Measurements from ENCODE around the gene SLC39A11. TPM values are rescaled to one million over a fixed set of nuclear protein-coding genes. Genes with fewer than 3 reads are reported as not detected.

Gene SLC39A11
- total RNA-seq, 1 donor from 2014 or later, result 26.0 TPM

DNA sequence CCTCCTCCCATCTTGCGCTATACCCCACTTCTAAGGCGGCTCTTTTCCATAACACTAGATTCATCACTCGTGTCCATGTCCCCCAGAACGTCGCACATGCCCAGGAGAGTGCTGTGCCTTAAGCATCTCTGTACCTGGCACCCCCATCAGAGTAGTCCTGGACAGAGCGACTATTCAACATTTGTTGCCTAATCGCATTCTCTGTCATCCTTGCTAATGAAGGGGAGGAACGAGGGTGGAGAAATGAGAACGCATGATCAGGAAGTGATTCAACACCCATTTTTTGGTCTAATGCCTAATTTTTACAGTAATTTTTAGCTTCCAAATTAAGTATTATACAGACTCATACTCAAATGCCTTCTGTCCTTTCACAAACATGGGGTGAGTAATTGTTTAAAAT, 53.2 kb downstream of the SLC39A11 start:
- Mint-ChIP-seq H3K4me3 (no peak overlapping the region), H3K27ac (no peak overlapping the region), H3K9me3 (peaks cover 24% of the 10 kb centered on the region), H3K4me1 (peaks cover 8% of the 10 kb centered on the region), H3K27me3 (ENCODE audit: low read depth) (no peaks in the 10 kb centered on the region), H3K36me3 (peaks cover 7% of the 10 kb centered on the region)
- DNase-seq (ENCODE audit: low spot score in 2 of 2, unreplicated experiment in 2 of 2), result no peak
- TF ChIP-seq, protein P1, sequence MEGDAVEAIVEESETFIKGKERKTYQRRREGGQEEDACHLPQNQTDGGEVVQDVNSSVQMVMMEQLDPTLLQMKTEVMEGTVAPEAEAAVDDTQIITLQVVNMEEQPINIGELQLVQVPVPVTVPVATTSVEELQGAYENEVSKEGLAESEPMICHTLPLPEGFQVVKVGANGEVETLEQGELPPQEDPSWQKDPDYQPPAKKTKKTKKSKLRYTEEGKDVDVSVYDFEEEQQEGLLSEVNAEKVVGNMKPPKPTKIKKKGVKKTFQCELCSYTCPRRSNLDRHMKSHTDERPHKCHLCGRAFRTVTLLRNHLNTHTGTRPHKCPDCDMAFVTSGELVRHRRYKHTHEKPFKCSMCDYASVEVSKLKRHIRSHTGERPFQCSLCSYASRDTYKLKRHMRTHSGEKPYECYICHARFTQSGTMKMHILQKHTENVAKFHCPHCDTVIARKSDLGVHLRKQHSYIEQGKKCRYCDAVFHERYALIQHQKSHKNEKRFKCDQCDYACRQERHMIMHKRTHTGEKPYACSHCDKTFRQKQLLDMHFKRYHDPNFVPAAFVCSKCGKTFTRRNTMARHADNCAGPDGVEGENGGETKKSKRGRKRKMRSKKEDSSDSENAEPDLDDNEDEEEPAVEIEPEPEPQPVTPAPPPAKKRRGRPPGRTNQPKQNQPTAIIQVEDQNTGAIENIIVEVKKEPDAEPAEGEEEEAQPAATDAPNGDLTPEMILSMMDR (IDR thresholded peaks at IDR 0.05; ENCODE audit: unreplicated experiment), result no peak

DNA sequence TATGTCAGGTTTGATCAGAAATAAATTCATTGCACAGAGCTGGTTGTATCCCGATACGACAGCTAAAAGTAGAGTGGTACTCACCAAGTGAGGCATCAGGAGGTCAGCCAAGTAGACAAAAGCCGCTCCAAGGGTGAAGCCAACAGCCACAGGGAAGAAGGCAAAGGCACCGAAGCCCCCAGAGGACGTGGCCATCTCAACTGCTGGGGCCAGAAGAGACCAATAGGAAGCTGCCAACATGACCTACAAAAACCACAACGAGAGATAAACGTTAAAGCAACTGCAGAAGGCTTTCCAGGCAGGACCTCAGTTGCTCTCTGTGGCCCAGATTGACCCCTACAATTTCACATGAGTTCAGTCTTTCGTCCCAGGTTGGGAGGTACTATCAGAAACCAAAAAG, 61.0 kb downstream of the SLC39A11 start:
- Mint-ChIP-seq H3K4me1 (no peaks in the 10 kb centered on the region), H3K4me3 (no peak overlapping the region), H3K27me3 (ENCODE audit: low read depth) (no peaks in the 10 kb centered on the region), H3K27ac (no peak overlapping the region), H3K36me3 (peaks cover 2% of the 10 kb centered on the region), H3K9me3 (no peaks in the 10 kb centered on the region)
- DNase-seq (ENCODE audit: low spot score in 2 of 2, unreplicated experiment in 2 of 2), result no peak
- TF ChIP-seq, protein P1 (IDR thresholded peaks at IDR 0.05; ENCODE audit: unreplicated experiment), result no peak

DNA sequence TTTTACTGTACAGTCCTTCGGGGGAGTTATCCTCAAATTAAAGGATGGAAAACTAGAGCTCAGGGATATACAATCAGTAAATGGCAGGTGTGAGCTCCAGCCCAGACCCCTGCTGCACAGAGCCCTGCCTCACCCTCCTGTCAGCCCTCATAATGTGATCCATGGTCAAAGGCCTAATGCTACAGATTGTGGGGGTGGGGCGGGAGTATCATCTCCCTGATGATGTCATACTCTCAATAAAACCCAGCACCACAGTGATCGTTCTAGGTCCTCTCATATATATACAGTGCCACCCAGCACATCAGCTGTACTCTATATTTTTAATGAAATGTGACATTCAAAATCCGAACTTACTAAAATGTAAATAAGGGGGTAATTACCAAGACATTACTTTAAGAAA, 61.5 kb downstream of the SLC39A11 start:
- no peak for DNase-seq (ENCODE audit: low spot score in 2 of 2, unreplicated experiment in 2 of 2)
- Mint-ChIP-seq H3K4me3 (no peak overlapping the region), H3K4me1 (no peaks in the 10 kb centered on the region), H3K27me3 (ENCODE audit: low read depth) (no peaks in the 10 kb centered on the region), H3K36me3 (peaks cover 2% of the 10 kb centered on the region), H3K9me3 (no peaks in the 10 kb centered on the region), H3K27ac (no peak overlapping the region)
- TF ChIP-seq, protein P1 (IDR thresholded peaks at IDR 0.05; ENCODE audit: unreplicated experiment), result no peak

DNA sequence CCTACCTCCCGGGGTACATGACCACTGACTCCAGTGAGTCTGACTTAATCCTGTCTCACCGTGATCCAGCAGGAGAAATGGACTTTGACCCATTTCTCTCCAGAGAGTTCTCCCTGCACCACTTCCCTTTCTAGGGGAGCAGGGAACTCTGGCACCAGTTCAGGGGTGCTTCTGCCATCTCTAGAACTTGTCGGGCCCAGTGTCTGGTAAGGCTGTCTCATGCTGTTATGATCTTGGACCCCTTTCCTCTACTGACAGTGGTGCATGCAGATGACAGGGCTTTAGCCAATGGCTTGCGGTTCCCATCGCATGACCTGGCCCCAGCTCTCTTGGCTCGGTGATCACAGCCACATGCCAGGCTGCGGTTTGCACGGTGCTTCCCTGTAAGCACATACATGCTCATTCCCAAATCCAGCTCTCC, 62.0 kb downstream of the SLC39A11 start:
- TF ChIP-seq, protein P1 (IDR thresholded peaks at IDR 0.05; ENCODE audit: unreplicated experiment), result no peak
- no peak overlapping the region for H3K4me3 Mint-ChIP-seq
- H3K9me3 Mint-ChIP-seq, result no peaks in the 10 kb centered on the region
- H3K27ac Mint-ChIP-seq, result no peak overlapping the region
- H3K36me3 Mint-ChIP-seq, result peaks cover 2% of the 10 kb centered on the region
- H3K4me1 Mint-ChIP-seq, result no peaks in the 10 kb centered on the region
- no peak for DNase-seq (ENCODE audit: low spot score in 2 of 2, unreplicated experiment in 2 of 2)
- H3K27me3 Mint-ChIP-seq (ENCODE audit: low read depth), result no peaks in the 10 kb centered on the region

DNA sequence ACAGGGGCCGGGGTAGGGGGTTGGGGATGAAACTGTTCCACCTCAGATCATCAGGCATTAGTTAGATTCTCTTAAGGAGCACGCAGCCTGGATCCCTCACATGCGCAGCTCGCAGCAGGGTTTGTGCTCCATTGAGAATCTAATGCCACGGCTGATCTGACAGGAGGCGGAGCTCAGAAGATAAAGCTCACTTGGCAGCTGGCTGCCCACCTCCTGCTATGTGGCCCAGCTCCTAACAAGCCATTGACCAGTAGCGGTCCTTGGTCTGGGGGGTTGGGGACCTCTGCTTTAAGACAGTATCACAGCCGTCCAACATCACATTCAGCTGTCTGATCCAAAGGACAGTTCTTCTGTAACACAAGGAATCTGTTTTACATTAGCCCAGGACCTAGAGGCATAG, 62.5 kb downstream of the SLC39A11 start:
- Mint-ChIP-seq H3K4me3 (no peak overlapping the region), H3K27me3 (ENCODE audit: low read depth) (no peaks in the 10 kb centered on the region), H3K9me3 (no peaks in the 10 kb centered on the region), H3K4me1 (no peaks in the 10 kb centered on the region), H3K27ac (no peak overlapping the region), H3K36me3 (peaks cover 2% of the 10 kb centered on the region)
- no peak for DNase-seq (ENCODE audit: low spot score in 2 of 2, unreplicated experiment in 2 of 2)
- TF ChIP-seq, protein P1 (IDR thresholded peaks at IDR 0.05; ENCODE audit: unreplicated experiment), result no peak

DNA sequence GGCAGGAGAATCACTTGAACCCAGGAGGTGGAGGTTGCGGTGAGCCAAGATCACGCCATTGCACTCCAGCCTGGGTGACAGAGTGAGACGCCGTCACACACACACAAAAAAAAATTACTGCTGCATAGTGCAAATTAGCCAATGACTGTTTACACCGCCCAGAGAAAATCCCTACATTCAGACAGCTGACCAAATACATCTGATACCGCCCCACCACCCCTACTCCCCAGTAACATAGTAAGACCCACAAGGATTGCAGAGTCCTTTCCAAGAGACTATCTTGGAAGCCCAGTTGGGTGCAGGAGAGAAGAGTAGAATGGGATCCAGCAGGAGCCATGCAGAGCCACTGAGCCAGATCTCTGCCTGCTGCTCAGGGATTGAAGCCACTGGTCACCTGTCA, 63.5 kb downstream of the SLC39A11 start:
- no peaks in the 10 kb centered on the region for H3K9me3 Mint-ChIP-seq
- no peak overlapping the region for H3K27ac Mint-ChIP-seq

More for the DNA sequence above, 63.5 kb downstream of the SLC39A11 start:
- H3K27me3 Mint-ChIP-seq (ENCODE audit: low read depth), result no peaks in the 10 kb centered on the region
- no peaks in the 10 kb centered on the region for H3K4me1 Mint-ChIP-seq
- no peak for DNase-seq (ENCODE audit: low spot score in 2 of 2, unreplicated experiment in 2 of 2)
- TF ChIP-seq, protein P1 (IDR thresholded peaks at IDR 0.05; ENCODE audit: unreplicated experiment), result no peak
- no peak overlapping the region for H3K4me3 Mint-ChIP-seq
- peaks cover 2% of the 10 kb centered on the region for H3K36me3 Mint-ChIP-seq
